ENCODE data around the gene TRERF1.
"Not testable (repeated sequence)": the region's sequence is repeated elsewhere in the genome, so short reads cannot be mapped to it uniquely, and the experiment has no call there.

Gene TRERF1

DNA sequence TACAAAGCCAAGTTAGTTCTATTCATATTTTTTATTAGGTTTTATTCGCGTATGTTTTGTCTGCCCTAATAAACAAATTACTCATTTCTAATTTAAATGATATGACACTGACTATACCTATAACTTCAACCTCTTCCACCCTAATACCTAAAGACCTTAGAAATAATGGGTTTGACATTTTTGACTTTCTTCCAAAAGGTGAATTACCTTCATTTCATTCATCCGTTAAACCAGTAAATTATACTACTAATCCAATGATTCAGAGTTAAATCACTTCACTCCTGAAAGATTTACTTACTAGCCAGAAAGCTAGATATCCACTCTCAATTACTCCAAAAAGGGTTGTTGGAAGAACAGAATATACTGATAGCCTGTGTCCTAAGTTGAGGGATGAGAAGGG is 239.3 kb downstream of the TRERF1 start:
- no peaks in the 10 kb centered on the region for H3F3A ChIP-seq (ENCODE audit: insufficient read depth, low read length)
- no peak overlapping the region for H3K27ac ChIP-seq (ENCODE audit: low read depth, low read length, poor library complexity, severe bottlenecking)
- H3K9me2 ChIP-seq (ENCODE audit: low read depth, low read length): no peaks in the 10 kb centered on the region
- H3K79me2 ChIP-seq (ENCODE audit: insufficient read depth, low read length): peaks cover 8% of the 10 kb centered on the region
- H3K4me1 ChIP-seq (ENCODE audit: insufficient read depth, low read length, severe bottlenecking): peaks cover 17% of the 10 kb centered on the region
- no peaks in the 10 kb centered on the region for H3K27me3 ChIP-seq (ENCODE audit: insufficient read depth, low read length)
- no peak overlapping the region for H3K4me3 ChIP-seq (ENCODE audit: low read depth, low read length, poor library complexity, severe bottlenecking)
- H3K9ac ChIP-seq (ENCODE audit: low read length): no peak overlapping the region
- H2AFZ ChIP-seq (ENCODE audit: low read length): no peak overlapping the region
- H3K4me2 ChIP-seq (ENCODE audit: low read length): no peak overlapping the region
- H4K20me1 ChIP-seq (ENCODE audit: insufficient read depth, low read length): no peaks in the 10 kb centered on the region
- peaks cover 62% of the 10 kb centered on the region for H3K36me3 ChIP-seq (ENCODE audit: insufficient read depth, low read length)
- H3K9me3 ChIP-seq (ENCODE audit: low read length): no peaks in the 10 kb centered on the region
- no peak for TF ChIP-seq EZH2 (IDR thresholded peaks at IDR 0.05; ENCODE audit: borderline replicate concordance, low read length)
- TF ChIP-seq, protein P1, sequence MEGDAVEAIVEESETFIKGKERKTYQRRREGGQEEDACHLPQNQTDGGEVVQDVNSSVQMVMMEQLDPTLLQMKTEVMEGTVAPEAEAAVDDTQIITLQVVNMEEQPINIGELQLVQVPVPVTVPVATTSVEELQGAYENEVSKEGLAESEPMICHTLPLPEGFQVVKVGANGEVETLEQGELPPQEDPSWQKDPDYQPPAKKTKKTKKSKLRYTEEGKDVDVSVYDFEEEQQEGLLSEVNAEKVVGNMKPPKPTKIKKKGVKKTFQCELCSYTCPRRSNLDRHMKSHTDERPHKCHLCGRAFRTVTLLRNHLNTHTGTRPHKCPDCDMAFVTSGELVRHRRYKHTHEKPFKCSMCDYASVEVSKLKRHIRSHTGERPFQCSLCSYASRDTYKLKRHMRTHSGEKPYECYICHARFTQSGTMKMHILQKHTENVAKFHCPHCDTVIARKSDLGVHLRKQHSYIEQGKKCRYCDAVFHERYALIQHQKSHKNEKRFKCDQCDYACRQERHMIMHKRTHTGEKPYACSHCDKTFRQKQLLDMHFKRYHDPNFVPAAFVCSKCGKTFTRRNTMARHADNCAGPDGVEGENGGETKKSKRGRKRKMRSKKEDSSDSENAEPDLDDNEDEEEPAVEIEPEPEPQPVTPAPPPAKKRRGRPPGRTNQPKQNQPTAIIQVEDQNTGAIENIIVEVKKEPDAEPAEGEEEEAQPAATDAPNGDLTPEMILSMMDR (IDR thresholded peaks at IDR 0.05; ENCODE audit: low read length): no peak

DNA sequence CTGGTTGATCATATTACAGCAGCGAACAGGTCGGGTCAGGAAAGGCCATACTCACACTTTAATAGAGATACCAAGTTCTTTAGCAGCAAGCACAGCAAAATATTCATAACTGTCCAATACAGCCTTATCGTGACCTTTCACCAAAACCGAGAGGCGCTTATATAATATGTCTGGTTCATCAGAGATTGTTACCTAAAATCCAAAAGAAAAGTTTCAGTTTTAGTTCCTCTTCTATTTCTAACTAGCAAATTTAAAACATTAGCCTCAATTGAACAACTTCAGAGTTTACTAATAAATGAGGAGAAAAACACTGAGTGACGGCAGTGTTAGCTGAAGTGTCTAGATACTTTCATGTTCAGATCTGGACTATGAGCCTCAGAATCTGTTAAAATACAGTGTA is 240.0 kb downstream of the TRERF1 start:
- Histone ChIP-seq H3K9ac (ENCODE audit: low read length) (no peak overlapping the region), H3F3A (ENCODE audit: insufficient read depth, low read length) (no peaks in the 10 kb centered on the region), H2AFZ (ENCODE audit: low read length) (no peak overlapping the region), H3K27ac (ENCODE audit: low read depth, low read length, poor library complexity, severe bottlenecking) (no peak overlapping the region), H3K9me2 (ENCODE audit: low read depth, low read length) (no peaks in the 10 kb centered on the region), H3K4me1 (ENCODE audit: insufficient read depth, low read length, severe bottlenecking) (peaks cover 12% of the 10 kb centered on the region), H3K36me3 (ENCODE audit: insufficient read depth, low read length) (peaks cover 63% of the 10 kb centered on the region), H3K27me3 (ENCODE audit: insufficient read depth, low read length) (no peaks in the 10 kb centered on the region), H3K79me2 (ENCODE audit: insufficient read depth, low read length) (peaks cover under 1% of the 10 kb centered on the region), H3K4me3 (ENCODE audit: low read depth, low read length, poor library complexity, severe bottlenecking) (no peak overlapping the region), H4K20me1 (ENCODE audit: insufficient read depth, low read length) (no peaks in the 10 kb centered on the region), H3K9me3 (ENCODE audit: low read length) (no peaks in the 10 kb centered on the region), H3K4me2 (ENCODE audit: low read length) (no peak overlapping the region)
- TF ChIP-seq, protein P1 (IDR thresholded peaks at IDR 0.05; ENCODE audit: low read length): no peak
- no peak for TF ChIP-seq EZH2 (IDR thresholded peaks at IDR 0.05; ENCODE audit: borderline replicate concordance, low read length)

DNA sequence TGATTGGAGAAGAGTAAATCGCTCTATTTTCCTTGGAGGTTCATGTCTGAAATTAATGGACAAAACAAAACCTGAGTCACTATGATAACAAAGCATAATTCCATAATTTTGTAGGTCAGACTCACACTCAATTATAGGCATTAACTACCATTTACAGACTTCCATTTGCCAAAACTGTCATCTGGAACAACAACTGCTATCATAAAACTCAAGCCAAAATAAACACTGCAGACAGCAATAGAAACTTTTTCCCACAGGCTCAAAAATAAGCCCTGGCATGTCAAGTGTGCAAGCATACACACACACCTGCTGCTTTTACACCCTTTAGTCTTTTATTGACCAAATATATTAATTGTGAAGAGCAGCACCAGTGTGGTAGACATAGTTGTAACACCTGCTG is 241.2 kb downstream of the TRERF1 start:
- Histone ChIP-seq H3K4me2 (ENCODE audit: low read length) (no peak overlapping the region), H3K9ac (ENCODE audit: low read length) (no peak overlapping the region), H3K79me2 (ENCODE audit: insufficient read depth, low read length) (no peaks in the 10 kb centered on the region), H4K20me1 (ENCODE audit: insufficient read depth, low read length) (no peaks in the 10 kb centered on the region), H3F3A (ENCODE audit: insufficient read depth, low read length) (no peaks in the 10 kb centered on the region), H3K27ac (ENCODE audit: low read depth, low read length, poor library complexity, severe bottlenecking) (no peak overlapping the region), H2AFZ (ENCODE audit: low read length) (no peak overlapping the region), H3K4me3 (ENCODE audit: low read depth, low read length, poor library complexity, severe bottlenecking) (no peak overlapping the region), H3K9me3 (ENCODE audit: low read length) (no peaks in the 10 kb centered on the region), H3K9me2 (ENCODE audit: low read depth, low read length) (no peaks in the 10 kb centered on the region), H3K36me3 (ENCODE audit: insufficient read depth, low read length) (peaks cover 72% of the 10 kb centered on the region), H3K27me3 (ENCODE audit: insufficient read depth, low read length) (no peaks in the 10 kb centered on the region), H3K4me1 (ENCODE audit: insufficient read depth, low read length, severe bottlenecking) (peaks cover 3% of the 10 kb centered on the region)
- TF ChIP-seq EZH2 (IDR thresholded peaks at IDR 0.05; ENCODE audit: borderline replicate concordance, low read length): no peak
- TF ChIP-seq, protein P1 (IDR thresholded peaks at IDR 0.05; ENCODE audit: low read length): no peak

DNA sequence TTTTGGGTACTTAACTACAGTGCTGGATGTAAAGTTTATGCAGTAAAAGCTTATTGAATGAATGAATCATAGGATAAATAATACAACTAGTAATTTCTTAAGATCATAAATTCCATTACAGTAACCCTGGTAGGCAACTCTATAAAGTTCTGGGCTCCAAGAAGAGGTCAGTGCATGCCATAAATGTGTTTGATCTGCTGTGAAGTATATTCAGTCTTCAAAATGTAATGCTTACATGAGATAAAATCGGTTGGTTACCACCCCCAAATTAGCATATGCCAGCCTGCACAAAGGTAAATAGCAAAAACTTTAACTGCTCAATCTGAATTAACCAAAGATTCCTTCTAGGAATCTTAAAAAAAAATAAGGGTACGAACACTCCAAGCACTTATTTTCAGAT is 244.2 kb downstream of the TRERF1 start:
- not testable (repeated sequence) for H3K9ac ChIP-seq (ENCODE audit: low read length); H3K4me2 ChIP-seq (ENCODE audit: low read length); H3K4me3 ChIP-seq (ENCODE audit: low read depth, low read length, poor library complexity, severe bottlenecking); H2AFZ ChIP-seq (ENCODE audit: low read length); H3K79me2 ChIP-seq (ENCODE audit: insufficient read depth, low read length); H3K4me1 ChIP-seq (ENCODE audit: insufficient read depth, low read length, severe bottlenecking); H3F3A ChIP-seq (ENCODE audit: insufficient read depth, low read length); H3K27ac ChIP-seq (ENCODE audit: low read depth, low read length, poor library complexity, severe bottlenecking); H3K27me3 ChIP-seq (ENCODE audit: insufficient read depth, low read length); H3K9me3 ChIP-seq (ENCODE audit: low read length); H3K9me2 ChIP-seq (ENCODE audit: low read depth, low read length); H4K20me1 ChIP-seq (ENCODE audit: insufficient read depth, low read length)
- peaks cover 71% of the 10 kb centered on the region for H3K36me3 ChIP-seq (ENCODE audit: insufficient read depth, low read length)

Data from OCI-LY1 (cell line).